IPS-20b (cell line): ENCODE measurements around the gene FKTN.

ENCODE experiments used
- H3K27ac ChIP-seq: one replicate; pipeline ENCODE4 v1.5.1; 2013; ENCODE audit warnings: low read length
- H3K27me3 ChIP-seq: 2 replicates; pipeline ENCODE4 v1.6.1; 2013; ENCODE audit warnings: mild to moderate bottlenecking, low read length, inconsistent platforms; ENCODE audit not compliant: insufficient read depth
- H3K36me3 ChIP-seq: 2 replicates; pipeline ENCODE4 v1.6.1; 2013; ENCODE audit warnings: low read depth, mild to moderate bottlenecking, inconsistent platforms, low read length, moderate library complexity; ENCODE audit not compliant: insufficient read depth
- H3K4me1 ChIP-seq: 2 replicates; pipeline ENCODE4 v1.6.1; 2013; ENCODE audit warnings: mild to moderate bottlenecking, control low read depth, inconsistent platforms, low read length, moderate library complexity; ENCODE audit not compliant: insufficient read depth
- H3K4me3 ChIP-seq: 2 replicates; pipeline ENCODE4 v1.5.1; 2013; ENCODE audit warnings: mild to moderate bottlenecking, low read length, inconsistent platforms
- H3K9ac ChIP-seq: 2 replicates; pipeline ENCODE4 v1.6.1; 2013; ENCODE audit warnings: low read depth, mild to moderate bottlenecking, inconsistent platforms, low read length, moderate library complexity
- H3K9me3 ChIP-seq: 2 replicates; pipeline ENCODE4 v1.6.1; 2013; ENCODE audit warnings: mild to moderate bottlenecking, low read depth, low read length, inconsistent platforms; ENCODE audit not compliant: insufficient read depth

The FKTN gene

GRCh38 chr9:105663914-105664313 is 106.0 kb downstream of the FKTN start:
- Histone ChIP-seq H3K4me3 (no peak overlapping the region), H3K9me3 (no peaks in the 10 kb centered on the region), H3K4me1 (no peaks in the 10 kb centered on the region), H3K9ac (no peak overlapping the region), H3K27me3 (peaks cover 16% of the 10 kb centered on the region), H3K27ac (no peak overlapping the region), H3K36me3 (no peaks in the 10 kb centered on the region)

- Histone ChIP-seq H3K4me1 (no peaks in the 10 kb centered on the region), H3K27ac (no peak overlapping the region), H3K36me3 (no peaks in the 10 kb centered on the region), H3K9ac (no peak overlapping the region), H3K4me3 (no peak overlapping the region), H3K27me3 (no peaks in the 10 kb centered on the region), H3K9me3 (no peaks in the 10 kb centered on the region)
Measured at GRCh38 chr9:105667867-105668266, 109.9 kb downstream of the FKTN start.

GRCh38 chr9:105670315-105670714 is 112.4 kb downstream of the FKTN start:
- Histone ChIP-seq H3K36me3 (no peaks in the 10 kb centered on the region), H3K27ac (no peak overlapping the region), H3K4me3 (no peak overlapping the region), H3K9ac (no peak overlapping the region), H3K27me3 (no peaks in the 10 kb centered on the region), H3K4me1 (no peaks in the 10 kb centered on the region; the same call in 1 of the 2 replicates), H3K9me3 (no peaks in the 10 kb centered on the region)

GRCh38 chr9:105670775-105671174 is 112.8 kb downstream of the FKTN start:
- Histone ChIP-seq H3K27ac (no peak overlapping the region), H3K36me3 (no peaks in the 10 kb centered on the region), H3K9me3 (no peaks in the 10 kb centered on the region), H3K4me1 (no peaks in the 10 kb centered on the region; the same call in 1 of the 2 replicates), H3K27me3 (no peaks in the 10 kb centered on the region), H3K9ac (no peak overlapping the region), H3K4me3 (no peak overlapping the region)

GRCh38 chr9:105672711-105673234 is 114.8 kb downstream of the FKTN start:
- H3K27me3 ChIP-seq, result no peaks in the 10 kb centered on the region
- H3K4me3 ChIP-seq, result no peak overlapping the region
- no peaks in the 10 kb centered on the region for H3K36me3 ChIP-seq
- H3K9ac ChIP-seq, result no peak overlapping the region
- no peaks in the 10 kb centered on the region for H3K9me3 ChIP-seq
- H3K27ac ChIP-seq, result no peak overlapping the region
- peaks cover under 1% of the 10 kb centered on the region; the same call in 1 of the 2 replicates for H3K4me1 ChIP-seq

GRCh38 chr9:105673850-105674387 is 116.0 kb downstream of the FKTN start:
- peaks cover 9% of the 10 kb centered on the region for H3K4me1 ChIP-seq
- H3K9me3 ChIP-seq, result no peaks in the 10 kb centered on the region
- H3K27ac ChIP-seq, result no peak overlapping the region
- no peaks in the 10 kb centered on the region for H3K27me3 ChIP-seq
- H3K4me3 ChIP-seq, result no peak overlapping the region
- H3K36me3 ChIP-seq, result no peaks in the 10 kb centered on the region
- no peak overlapping the region for H3K9ac ChIP-seq

GRCh38 chr9:105676351-105676923 is 118.5 kb downstream of the FKTN start:
- H3K27me3 ChIP-seq, result no peaks in the 10 kb centered on the region
- no peak overlapping the region for H3K9ac ChIP-seq
- H3K4me3 ChIP-seq, result no peak overlapping the region
- H3K9me3 ChIP-seq, result no peaks in the 10 kb centered on the region
- H3K36me3 ChIP-seq, result no peaks in the 10 kb centered on the region
- peaks cover 9% of the 10 kb centered on the region for H3K4me1 ChIP-seq
- H3K27ac ChIP-seq, result no peak overlapping the region

GRCh38 chr9:105678163-105678562 is 120.2 kb downstream of the FKTN start:
- peaks cover 9% of the 10 kb centered on the region for H3K4me1 ChIP-seq
- H3K27ac ChIP-seq, result no peak overlapping the region

GRCh38 chr9:105678781-105679180 is 120.8 kb downstream of the FKTN start:
- H3K4me1 ChIP-seq, result peaks cover 9% of the 10 kb centered on the region
- H3K4me3 ChIP-seq, result no peak overlapping the region
- no peaks in the 10 kb centered on the region for H3K36me3 ChIP-seq
- H3K9me3 ChIP-seq, result no peaks in the 10 kb centered on the region
- H3K27me3 ChIP-seq, result no peaks in the 10 kb centered on the region
- no peak overlapping the region for H3K9ac ChIP-seq
- no peak overlapping the region for H3K27ac ChIP-seq

More at GRCh38 chr9:105678163-105678562, 120.2 kb downstream of the FKTN start:
- no peaks in the 10 kb centered on the region for H3K27me3 ChIP-seq
- H3K4me3 ChIP-seq, result no peak overlapping the region
- H3K9me3 ChIP-seq, result no peaks in the 10 kb centered on the region
- no peaks in the 10 kb centered on the region for H3K36me3 ChIP-seq
- H3K9ac ChIP-seq, result no peak overlapping the region

GRCh38 chr9:105679257-105680022 is 121.5 kb downstream of the FKTN start:
- no peaks in the 10 kb centered on the region for H3K9me3 ChIP-seq
- H3K27ac ChIP-seq, result no peak overlapping the region
- H3K9ac ChIP-seq, result no peak overlapping the region
- H3K4me3 ChIP-seq, result no peak overlapping the region
- no peaks in the 10 kb centered on the region for H3K27me3 ChIP-seq
- no peaks in the 10 kb centered on the region for H3K36me3 ChIP-seq
- peaks cover 9% of the 10 kb centered on the region for H3K4me1 ChIP-seq

GRCh38 chr9:105681313-105681712 is 123.4 kb downstream of the FKTN start:
- H3K9me3 ChIP-seq, result no peaks in the 10 kb centered on the region
- H3K9ac ChIP-seq, result no peak overlapping the region
- H3K4me3 ChIP-seq, result no peak overlapping the region
- H3K27me3 ChIP-seq, result no peaks in the 10 kb centered on the region
- no peaks in the 10 kb centered on the region for H3K36me3 ChIP-seq
- peaks cover 9% of the 10 kb centered on the region for H3K4me1 ChIP-seq
- no peak overlapping the region for H3K27ac ChIP-seq

GRCh38 chr9:105681724-105682123 is 123.8 kb downstream of the FKTN start:
- Histone ChIP-seq H3K36me3 (no peaks in the 10 kb centered on the region), H3K4me3 (no peak overlapping the region), H3K27me3 (no peaks in the 10 kb centered on the region), H3K27ac (no peak overlapping the region), H3K9ac (no peak overlapping the region), H3K9me3 (no peaks in the 10 kb centered on the region), H3K4me1 (peaks cover 9% of the 10 kb centered on the region)
